Pancreas (tissue), 10 donors: ENCODE measurements around the gene CRAMP1. TPM values are rescaled to one million over a fixed set of nuclear protein-coding genes. Genes with fewer than 3 reads are reported as not detected.

ENCODE experiments used
- ATAC-seq, 4 donors: fragments of 200-7000 bp; cut with Tn5 transposase; one replicate each; pipeline versions ENCODE4 v1.8.0 to v1.9.1; 2020; ENCODE audit warnings: mild to moderate bottlenecking in 4 of 4, moderate library complexity in 4 of 4
- DNase-seq, 6 donors: peaks; one replicate each; pipeline ENCODE4 v3.0.0-alpha.2; 2020
- FAIRE-seq: peaks from 2 replicates; lab custom pipeline; 2012; peaks lifted over from hg19 to GRCh38; lab: Jason Lieb, UNC
- H3K27ac ChIP-seq, 4 donors: fragments of 200-600 bp; sonication (generic); 1 replicate in 3 of 4; 2 replicates in 1 of 4; pipeline versions ENCODE4 v1.5.0 to v1.8.0; 2020
- H3K27me3 ChIP-seq, 4 donors: fragments of 200-600 bp; one replicate each; pipeline ENCODE4 v1.8.0; 2021
- H3K36me3 ChIP-seq, 3 donors: fragments of 200-600 bp; sonication (generic) in 1 of 3; one replicate each; pipeline versions ENCODE4 v1.5.0 to v1.8.0; 2020 to 2021
- H3K4me1 ChIP-seq, 3 donors: fragments of 200-600 bp; one replicate each; pipeline ENCODE4 v1.8.0; 2021
- H3K4me3 ChIP-seq, 4 donors: fragments of 200-600 bp; sonication (generic) in 2 of 4; one replicate each; pipeline versions ENCODE4 v1.5.0 to v1.8.0; 2020 to 2021
- H3K9me3 ChIP-seq, 4 donors: fragments of 200-600 bp; one replicate each; pipeline ENCODE4 v1.8.0; 2021
- WGBS, 2 donors: extraction: QIAGEN DNeasy Blood & Tissue Kit; methylation state at CpG; one replicate each; pipeline ENCODE4 v1.1.7; 2013; 5-methylcytosine and 5-hydroxymethylcytosine counted together
- intact Hi-C, 3 donors: fragments of 100-400 bp; cut with DNase I; formaldehyde crosslinking; loops; one replicate each; pipeline versions ENCODE4 v1.11.1 to v1.14.2; 2022
- polyA plus RNA-seq, 2 donors: library from polyadenylated mRNA; stranded (reverse); fragments of 200-250 nt; gene quantifications; one replicate each; pipeline ENCODE4 v1.2.3, GENCODE V29; 2013
- total RNA-seq, 6 donors: library from RNA; stranded (reverse); fragmentation: NEBNext Ultra II Directional in 4 of 6; extraction: Animal tissue kit (Norgen Biotek cat#: 25700) in 4 of 6; gene quantifications; one replicate each; pipeline versions ENCODE4 v1.2.1 to v1.2.4, GENCODE V29; 2021 to 2023
- TF ChIP-seq, protein P1 (sequence below), 4 donors: fragments of 200-600 bp; sonication (generic) in 3 of 4; IDR thresholded peaks; one replicate each; pipeline versions ENCODE4 v1.5.0 to v1.8.0; 2021; ENCODE audit warnings: antibody characterized with exemption in 4 of 4
- donor health status: healthy with polysubstance abuse.
- donor health status: DM: no; HTN: no; CAD: no; lungs with moderate emphysema.
- donor health status: DM: no; HTN: no; CAD: no.
- donor health status: control.
- donor health status: control.
- donor health status: Bipolar disorder and iron deficiency.
- donor health status: DM: yes; HTN: yes; CAD: no.
- donor health status: DM: no; HTN: no; CAD: no.
- donor health status: DM: no; HTN: no; CAD: no.
- donor health status: DM: yes; HTN: yes; CAD: no.

CRAMP1 gene
- total and polyA plus RNA-seq, 8 donors: 4.6 to 16.2 (median 7.2) TPM

- Histone ChIP-seq H3K4me1 (no peaks in the 10 kb centered on the region), H3K27me3 (no peaks in the 10 kb centered on the region), H3K4me3 (no peak overlapping the region), H3K27ac (no peak overlapping the region), H3K9me3 (no peaks in the 10 kb centered on the region), H3K36me3 (peaks cover 0 to under 1% (median 0%) of the 10 kb centered on the region in 3 donors)
- FAIRE-seq (no peak), ATAC-seq (no peak), DNase-seq (peak in 1 of 6 donors; percentile 18)
- WGBS, 2 donors: 91 to 93% methylated on average over 12 of the region's 12 CpGs
- intact Hi-C loops: no loop called here
- TF ChIP-seq, protein P1, sequence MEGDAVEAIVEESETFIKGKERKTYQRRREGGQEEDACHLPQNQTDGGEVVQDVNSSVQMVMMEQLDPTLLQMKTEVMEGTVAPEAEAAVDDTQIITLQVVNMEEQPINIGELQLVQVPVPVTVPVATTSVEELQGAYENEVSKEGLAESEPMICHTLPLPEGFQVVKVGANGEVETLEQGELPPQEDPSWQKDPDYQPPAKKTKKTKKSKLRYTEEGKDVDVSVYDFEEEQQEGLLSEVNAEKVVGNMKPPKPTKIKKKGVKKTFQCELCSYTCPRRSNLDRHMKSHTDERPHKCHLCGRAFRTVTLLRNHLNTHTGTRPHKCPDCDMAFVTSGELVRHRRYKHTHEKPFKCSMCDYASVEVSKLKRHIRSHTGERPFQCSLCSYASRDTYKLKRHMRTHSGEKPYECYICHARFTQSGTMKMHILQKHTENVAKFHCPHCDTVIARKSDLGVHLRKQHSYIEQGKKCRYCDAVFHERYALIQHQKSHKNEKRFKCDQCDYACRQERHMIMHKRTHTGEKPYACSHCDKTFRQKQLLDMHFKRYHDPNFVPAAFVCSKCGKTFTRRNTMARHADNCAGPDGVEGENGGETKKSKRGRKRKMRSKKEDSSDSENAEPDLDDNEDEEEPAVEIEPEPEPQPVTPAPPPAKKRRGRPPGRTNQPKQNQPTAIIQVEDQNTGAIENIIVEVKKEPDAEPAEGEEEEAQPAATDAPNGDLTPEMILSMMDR (IDR thresholded peaks at IDR 0.05): no peak
Observed at GRCh38 chr16:1596516-1596915, 15.6 kb upstream of the CRAMP1 start.

GRCh38 chr16:1597154-1597553 lies 15.0 kb upstream of the CRAMP1 start:
- Histone ChIP-seq H3K9me3 (no peaks in the 10 kb centered on the region), H3K4me1 (no peaks in the 10 kb centered on the region), H3K27ac (no peak overlapping the region), H3K36me3 (peaks cover 0 to 4% (median 0%) of the 10 kb centered on the region in 3 donors), H3K27me3 (no peaks in the 10 kb centered on the region), H3K4me3 (no peak overlapping the region)
- intact Hi-C loops: no loop called here
- ATAC-seq: no peak
- DNase-seq: no peak
- FAIRE-seq: no peak
- TF ChIP-seq, protein P1 (IDR thresholded peaks at IDR 0.05): no peak
- WGBS, 2 donors: 90 to 92% methylated on average over 13 of the region's 13 CpGs

- Histone ChIP-seq H3K27ac (no peak overlapping the region), H3K4me1 (no peaks in the 10 kb centered on the region), H3K9me3 (no peaks in the 10 kb centered on the region), H3K4me3 (no peak overlapping the region), H3K36me3 (peaks cover 0 to 4% (median 0%) of the 10 kb centered on the region in 3 donors), H3K27me3 (no peaks in the 10 kb centered on the region)
- DNase-seq: no peak
- TF ChIP-seq, protein P1 (IDR thresholded peaks at IDR 0.05): no peak
- WGBS, 2 donors: 86 to 89% methylated on average over 7 of the region's 7 CpGs
- ATAC-seq: no peak
- intact Hi-C loops: no loop called here
- no peak for FAIRE-seq
Observed at GRCh38 chr16:1601031-1601430, 11.1 kb upstream of the CRAMP1 start.

DNA sequence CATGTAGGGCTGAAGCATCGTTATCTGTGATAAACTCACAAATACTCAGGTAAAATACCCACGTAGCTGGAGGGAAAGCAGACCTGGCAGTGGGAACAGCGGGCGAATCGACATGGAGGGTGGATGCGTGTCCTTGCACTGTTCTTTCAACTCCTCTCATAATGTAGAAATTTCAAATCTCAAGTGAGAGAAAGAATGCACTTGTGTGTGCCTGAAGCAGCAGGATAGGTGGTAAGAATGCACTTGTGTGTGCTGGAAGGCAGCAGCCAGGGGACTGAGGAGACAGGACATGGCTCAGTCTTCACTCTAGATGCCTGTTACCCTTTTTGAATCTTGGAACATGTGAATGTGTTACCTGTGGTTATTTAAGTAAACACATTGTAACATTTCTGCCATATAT lies 10.7 kb upstream of the CRAMP1 start:
- Histone ChIP-seq H3K27me3 (no peaks in the 10 kb centered on the region), H3K9me3 (no peaks in the 10 kb centered on the region), H3K4me1 (no peaks in the 10 kb centered on the region), H3K27ac (no peak overlapping the region), H3K36me3 (peaks cover 0 to 4% (median 0%) of the 10 kb centered on the region in 3 donors), H3K4me3 (no peak overlapping the region)
- ATAC-seq (no peak), DNase-seq (peak in 1 of 6 donors; percentile 6), FAIRE-seq (no peak)
- intact Hi-C loops: no loop called here
- 91 to 92% methylated on average over 6 of the region's 6 CpGs for WGBS, 2 donors
- TF ChIP-seq, protein P1 (IDR thresholded peaks at IDR 0.05): no peak

GRCh38 chr16:1602285-1602684 lies 9.9 kb upstream of the CRAMP1 start:
- FAIRE-seq: no peak
- ATAC-seq: no peak
- Histone ChIP-seq H3K4me1 (no peaks in the 10 kb centered on the region), H3K9me3 (no peaks in the 10 kb centered on the region), H3K36me3 (peaks cover 0 to 9% (median 0%) of the 10 kb centered on the region in 3 donors), H3K27ac (no peak overlapping the region), H3K4me3 (no peak overlapping the region), H3K27me3 (no peaks in the 10 kb centered on the region)
- DNase-seq: no peak
- 92 to 93% methylated on average over 20 of the region's 20 CpGs for WGBS, 2 donors
- intact Hi-C loops: no loop called here
- TF ChIP-seq, protein P1 (IDR thresholded peaks at IDR 0.05): no peak
